Ovary (tissue), 10 donors: Measurements from ENCODE around the gene SPRR5. TPM values are rescaled to one million over a fixed set of nuclear protein-coding genes. Genes with fewer than 3 reads are reported as not detected.

Source experiments
- DNase-seq, 5 donors: peaks; one replicate each; pipeline ENCODE4 v3.0.0-alpha.2; 2019 to 2020
- H3K27ac ChIP-seq, 2 donors: fragments of 200-600 bp; one replicate each; pipeline versions ENCODE4 v1.5.1 to v1.8.0; 2019 to 2022
- H3K27me3 ChIP-seq: fragments of 200-600 bp; one replicate; pipeline ENCODE4 v1.8.0; 2022
- H3K36me3 ChIP-seq: fragments of 200-600 bp; sonication (generic); one replicate; pipeline ENCODE4 v1.5.1; 2019
- H3K4me1 ChIP-seq: one replicate; pipeline ENCODE4 v1.8.1; 2013; ENCODE audit warnings: mild to moderate bottlenecking, moderate library complexity; ENCODE audit not compliant: insufficient read depth
- H3K4me3 ChIP-seq: fragments of 200-600 bp; sonication (generic); one replicate; pipeline ENCODE4 v1.5.1; 2017
- H3K9me3 ChIP-seq, 2 donors: fragments of 200-600 bp in 1 of 2; sonication (generic) in 1 of 2; one replicate each; pipeline versions ENCODE4 v1.5.1 to v1.8.1; 2013 to 2019; ENCODE audit warnings: mild to moderate bottlenecking in 1 of 2, moderate library complexity in 1 of 2
- CTCF ChIP-seq, 3 donors: fragments of 450-650 bp in 2 of 3; fragments of 200-600 bp in 1 of 3; IDR thresholded peaks; one replicate each; pipeline versions ENCODE4 v1.5.1 to v1.8.0; 2016 to 2022; ENCODE audit warnings: antibody characterized with exemption in 3 of 3, mild to moderate bottlenecking in 1 of 3
- EP300 ChIP-seq: sonication (generic); formaldehyde crosslinking; IDR thresholded peaks from one replicate; pipeline ENCODE4 v1.6.1; 2017; ENCODE audit warnings: antibody characterized with exemption
- POLR2A ChIP-seq: fragments of 450-650 bp; IDR thresholded peaks from one replicate; pipeline ENCODE4 v1.6.1; 2017; ENCODE audit warnings: antibody characterized with exemption, mild to moderate bottlenecking, moderate library complexity
- WGBS, 3 donors: extraction: QIAGEN DNeasy Blood & Tissue Kit in 1 of 3; methylation state at CpG; one replicate each; pipeline versions ENCODE4 v1.1.5 to v1.1.7; 2013 to 2017; 5-methylcytosine and 5-hydroxymethylcytosine counted together
- intact Hi-C, 4 donors: fragments of 100-400 bp; cut with DNase I; formaldehyde crosslinking; loops; one replicate each; pipeline versions ENCODE4 v1.11.0 to v1.15.1; 2022 to 2023
- long read RNA-seq, 3 donors: library from polyadenylated mRNA in 2 of 3; unstranded in 2 of 3; transcript quantifications; one replicate each; pipeline ENCODE4 v2.0.0 and lab custom pipeline, GENCODE V29; 2021 to 2026
- polyA plus RNA-seq, 2 donors: library from polyadenylated mRNA; stranded (reverse); fragments of 200-250 nt in 1 of 2; fragments of 350-450 nt in 1 of 2; fragmentation: Illumina TruSeq in 1 of 2; extraction: RNeasy Lipid Tissue Mini Kit (QIAGEN cat#74804) in 1 of 2; gene quantifications; one replicate each; pipeline ENCODE4 v1.2.3, GENCODE V29; 2013 to 2014
- total RNA-seq, 7 donors: library from RNA; depleted of rRNA in 2 of 7; stranded (reverse); fragments of >200 nt in 2 of 7; fragmentation: NEBNext Ultra II Directional in 3 of 7; extraction: Animal tissue kit (Norgen Biotek cat#: 25700) in 3 of 7; gene quantifications; one replicate each; pipeline versions ENCODE4 v1.1.0 to v1.2.4, GENCODE V29; 2016 to 2023
- donor health status: DM: no; HTN: no; CAD: no; lungs with moderate emphysema.
- donor health status: DM: no; HTN: no; CAD: no.
- donor health status: Bipolar disorder and iron deficiency.
- donor health status: DM: yes; HTN: yes; CAD: no.
- donor health status: DM: no; HTN: no; CAD: no.
- donor health status: DM: yes; HTN: yes; CAD: no.

SPRR5 gene, protein sequence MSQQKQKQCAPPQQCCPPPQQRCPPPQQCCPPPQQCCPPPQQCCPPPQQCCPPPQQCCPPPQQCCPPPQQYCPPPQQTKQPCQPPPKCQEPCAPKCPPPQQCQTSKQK
- total RNA-seq (not detected), polyA plus RNA-seq (not detected)
- long read RNA-seq, donor 1, result 0 reads
- long read RNA-seq, donor 2, result 0 reads
- long read RNA-seq, donor 3, result 0 reads

DNA sequence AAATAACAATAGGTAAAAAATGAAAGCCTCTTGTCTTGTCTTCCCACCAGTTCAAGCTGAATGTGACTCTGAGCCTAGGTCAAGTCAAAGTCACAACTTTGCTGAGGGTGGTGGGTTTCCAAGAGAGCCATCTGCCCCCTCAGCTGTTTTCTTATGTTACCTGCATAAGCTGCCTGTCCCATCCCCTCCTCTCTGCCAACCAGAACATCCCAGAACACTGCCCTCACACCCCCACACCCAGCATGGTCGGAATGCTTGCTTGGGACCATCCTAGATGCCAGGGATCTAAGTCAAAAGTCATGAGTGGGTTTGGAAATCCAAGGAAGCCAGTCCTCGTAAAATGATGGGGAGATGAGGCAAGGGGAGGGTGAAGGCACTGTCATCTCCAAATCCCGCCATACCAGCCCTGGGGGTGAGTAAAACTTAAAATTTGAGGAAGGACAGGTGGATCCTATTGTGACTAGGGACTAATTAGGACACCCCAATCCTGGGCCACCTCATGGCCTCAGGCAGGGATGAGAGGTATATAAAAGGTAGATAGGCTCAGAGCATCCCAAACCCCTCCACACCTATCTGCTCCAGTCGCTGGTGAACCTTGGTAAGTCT, at the start of gene SPRR5:
Gene SPRR5 (plus strand): TSS at position 556 of the 606 bp plus-strand sequence. CDS start 1,349 bp downstream, outside the sequence.
- Histone ChIP-seq H3K36me3 (no peaks in the 10 kb centered on the region), H3K4me3 (no peak within 1 kb of the TSS), H3K9me3 (no peaks in the 10 kb centered on the region), H3K27me3 (no peaks in the 10 kb centered on the region), H3K27ac (no peak within 1 kb of the TSS), H3K4me1 (no peaks in the 10 kb centered on the region)
- WGBS, 3 donors, result 90 to 94% (median 92%) methylated on average over 4 of the region's 4 CpGs
- intact Hi-C loops, result no loop called here
- TF ChIP-seq POLR2A, result no peak
- TF ChIP-seq EP300, result no peak
- TF ChIP-seq CTCF (IDR thresholded peaks at IDR 0.05), result no peak
- DNase-seq, result no peak

GRCh38 chr1:152899027-152899426, 48.0 kb upstream of the SPRR5 start:
- Histone ChIP-seq H3K27ac (no peak overlapping the region), H3K4me3 (no peak overlapping the region), H3K9me3 (no peaks in the 10 kb centered on the region), H3K27me3 (no peaks in the 10 kb centered on the region), H3K4me1 (no peaks in the 10 kb centered on the region), H3K36me3 (no peaks in the 10 kb centered on the region)
- no peak for DNase-seq
- intact Hi-C loops, result no loop called here
- TF ChIP-seq CTCF (IDR thresholded peaks at IDR 0.05), result no peak
- no peak for TF ChIP-seq POLR2A
- no peak for TF ChIP-seq EP300
- WGBS, 3 donors, result 84 to 86% (median 85%) methylated on average over 4 of the region's 4 CpGs

GRCh38 chr1:152899883-152900282, 47.1 kb upstream of the SPRR5 start:
- no peaks in the 10 kb centered on the region for H3K36me3 ChIP-seq
- 70 to 89% (median 83%) methylated on average over 2 of the region's 2 CpGs for WGBS, 3 donors
- TF ChIP-seq EP300, result no peak
- TF ChIP-seq CTCF (IDR thresholded peaks at IDR 0.05), result no peak
- TF ChIP-seq POLR2A, result no peak
- DNase-seq, result no peak
- no peaks in the 10 kb centered on the region for H3K9me3 ChIP-seq
- intact Hi-C loops, result no loop called here
- H3K27me3 ChIP-seq, result no peaks in the 10 kb centered on the region
- no peaks in the 10 kb centered on the region for H3K4me1 ChIP-seq
- H3K4me3 ChIP-seq, result no peak overlapping the region
- no peak overlapping the region for H3K27ac ChIP-seq

DNA sequence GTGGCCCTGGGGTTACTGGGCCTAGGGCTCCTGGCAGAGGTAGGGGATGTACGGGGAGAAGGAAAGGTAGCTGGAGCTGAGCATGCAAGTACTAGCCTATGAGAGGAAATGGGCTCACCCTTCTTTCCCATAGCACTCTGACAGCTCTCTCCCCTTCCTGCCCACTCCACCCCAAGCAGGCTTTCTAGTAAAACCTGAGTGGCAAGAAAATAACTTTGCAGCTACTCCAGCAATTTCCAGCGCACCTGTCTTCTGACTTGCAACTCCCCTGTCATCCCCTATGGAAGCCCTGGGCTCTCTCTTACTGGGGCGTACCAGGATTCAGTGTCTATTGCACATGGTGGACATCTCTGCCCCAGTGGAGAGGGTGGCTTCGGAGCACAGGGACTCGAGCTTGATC, 45.4 kb upstream of the SPRR5 start:
- no peak overlapping the region for H3K4me3 ChIP-seq
- WGBS, 3 donors, result 85 to 89% (median 88%) methylated on average over 5 of the region's 5 CpGs
- intact Hi-C loops, result no loop called here

More for the DNA sequence above, 45.4 kb upstream of the SPRR5 start:
- no peak for DNase-seq
- Histone ChIP-seq H3K36me3 (no peaks in the 10 kb centered on the region), H3K4me1 (no peaks in the 10 kb centered on the region), H3K27me3 (no peaks in the 10 kb centered on the region), H3K9me3 (no peaks in the 10 kb centered on the region), H3K27ac (no peak overlapping the region)
- TF ChIP-seq POLR2A (no peak), EP300 (no peak), CTCF (IDR thresholded peaks at IDR 0.05) (no peak)
